Renal cortex interstitium (tissue), 15 donors: ENCODE data around the gene CSF2RB. TPM values are rescaled to one million over a fixed set of nuclear protein-coding genes. Genes with fewer than 3 reads are reported as not detected.

Experiments used
- DNase-seq, 11 donors: peaks; one replicate each; pipeline ENCODE4 v3.0.0-alpha.2; 2013; ENCODE audit warnings: low read depth in 9 of 11, low spot score in 4 of 11; ENCODE audit errors: extremely low read depth in 1 of 11
- long read RNA-seq, 16 experiments: transcript quantifications; one replicate each; lab custom pipeline, GENCODE V29; 2026
- polyA plus RNA-seq, 3 donors: library from polyadenylated mRNA; unstranded; fragments of 120-200 nt; gene quantifications; one replicate each; pipeline ENCODE4 v1.2.1, GENCODE V29; 2013; ENCODE audit not compliant: insufficient read length in 3 of 3

Gene CSF2RB
- 1 to 10 TPM; 2.6 to 3.7 (median 3.2) TPM for polyA plus RNA-seq
- long read RNA-seq, donor 1: 0 reads
- long read RNA-seq, donor 2: 0 reads
- long read RNA-seq, donor 3: 0 reads
- long read RNA-seq, donor 4: 0 reads
- long read RNA-seq, donor 5, full-length matches to known transcripts: 1 of 1 reads
- long read RNA-seq, donor 5, partial matches to known transcripts: 0 of 1 reads
- long read RNA-seq, donor 5, other reads (novel, unspliced or antisense): 0 of 1 reads
- long read RNA-seq, donor 6: 0 reads
- long read RNA-seq, donor 7: 0 reads
- long read RNA-seq, donor 8: 0 reads
- long read RNA-seq, donor 9: 0 reads
- long read RNA-seq, donor 10: 0 reads
- long read RNA-seq, donor 11: 0 reads
- long read RNA-seq, donor 12: 0 reads
- long read RNA-seq, donor 13: 0 reads
- long read RNA-seq, donor 14: 0 reads
- long read RNA-seq, donor 15: 0 reads
- long read RNA-seq, donor 16: 0 reads

GRCh38 chr22:36913427-36914389 is at the start of gene CSF2RB:
Gene CSF2RB (plus strand): TSS chr22:36913628. CDS start chr22:36922208, 8,580 bp downstream.
- no peak for DNase-seq

GRCh38 chr22:36863979-36864378 is 49.4 kb upstream of the CSF2RB start:
- DNase-seq: no peak

GRCh38 chr22:36864454-36865215 is 48.8 kb upstream of the CSF2RB start:
- DNase-seq: no peak

GRCh38 chr22:36865346-36865745 is 48.1 kb upstream of the CSF2RB start:
- peak in 2 of 11 donors; percentile 21 to 31 for DNase-seq

- no peak for DNase-seq
These were observed 45.7 kb upstream of the CSF2RB start for GRCh38 chr22:36867695-36868094.

GRCh38 chr22:36868546-36869181 is 44.8 kb upstream of the CSF2RB start:
- no peak for DNase-seq

- DNase-seq: no peak
These were observed 43.2 kb upstream of the CSF2RB start for GRCh38 chr22:36870250-36870649.

- no peak for DNase-seq
These were observed 41.8 kb upstream of the CSF2RB start for GRCh38 chr22:36871669-36872081.

- DNase-seq: no peak
These were observed 41.3 kb upstream of the CSF2RB start for GRCh38 chr22:36872084-36872483.

- DNase-seq: no peak
These were observed 40.4 kb upstream of the CSF2RB start for GRCh38 chr22:36872866-36873498.

GRCh38 chr22:36873614-36874308 is 39.7 kb upstream of the CSF2RB start:
- peak in 7 of 11 donors; percentile 21 to 52 (median 35) for DNase-seq

GRCh38 chr22:36874309-36874696 is 39.1 kb upstream of the CSF2RB start:
- no peak for DNase-seq

- DNase-seq: no peak
These were observed 38.7 kb upstream of the CSF2RB start for GRCh38 chr22:36874736-36875135.

GRCh38 chr22:36875741-36876140 is 37.7 kb upstream of the CSF2RB start:
- no peak for DNase-seq

GRCh38 chr22:36879775-36880174 is 33.7 kb upstream of the CSF2RB start:
- no peak for DNase-seq

- no peak for DNase-seq
These were observed 31.8 kb upstream of the CSF2RB start for GRCh38 chr22:36881504-36882245.
